SH-SY5Y (cell line): ENCODE measurements around the gene APBA1.

Experiments used
- GATA2 ChIP-seq: IDR thresholded peaks from 2 replicates; pipeline ENCODE4 v1.6.1; 2011; ENCODE audit warnings: mild to moderate bottlenecking, low read depth, low read length
- GATA3 ChIP-seq: IDR thresholded peaks from 2 replicates; pipeline ENCODE4 v1.6.1; 2011; ENCODE audit warnings: low read depth, mild to moderate bottlenecking, low read length, moderate library complexity

APBA1 gene

GRCh38 chr9:69519470-69520240 lies 152.5 kb downstream of the APBA1 start:
- TF ChIP-seq GATA3 (no peak), GATA2 (no peak)

- TF ChIP-seq GATA2 (no peak), GATA3 (no peak)
Observed at GRCh38 chr9:69516353-69517322, 155.5 kb downstream of the APBA1 start.

- TF ChIP-seq GATA3, result no peak
Observed at GRCh38 chr9:69515810-69516209, 156.4 kb downstream of the APBA1 start.

- TF ChIP-seq GATA2 (no peak), GATA3 (no peak)
Observed at GRCh38 chr9:69513141-69513820, 158.9 kb downstream of the APBA1 start.

GRCh38 chr9:69504058-69504457 lies 168.1 kb downstream of the APBA1 start:
- no peak for TF ChIP-seq GATA2
- TF ChIP-seq GATA3, result no peak

- TF ChIP-seq GATA2 (no peak), GATA3 (no peak)
Observed at GRCh38 chr9:69502671-69503301, 169.4 kb downstream of the APBA1 start.

GRCh38 chr9:69500896-69501295 lies 171.3 kb downstream of the APBA1 start:
- TF ChIP-seq GATA2 (no peak), GATA3 (no peak)

GRCh38 chr9:69499959-69500358 lies 172.2 kb downstream of the APBA1 start:
- TF ChIP-seq GATA2 (no peak), GATA3 (no peak)

- TF ChIP-seq GATA3 (no peak), GATA2 (no peak)
Observed at GRCh38 chr9:69499407-69499806, 172.8 kb downstream of the APBA1 start.

GRCh38 chr9:69498470-69498869 lies 173.7 kb downstream of the APBA1 start:
- no peak for TF ChIP-seq GATA2
- TF ChIP-seq GATA3, result no peak

- no peak for TF ChIP-seq GATA3
- no peak for TF ChIP-seq GATA2
Observed at GRCh38 chr9:69497816-69498215, 174.4 kb downstream of the APBA1 start.

- TF ChIP-seq GATA2 (no peak), GATA3 (no peak)
Observed at GRCh38 chr9:69496846-69497450, 175.2 kb downstream of the APBA1 start.

GRCh38 chr9:69495296-69495695 lies 176.9 kb downstream of the APBA1 start:
- no peak for TF ChIP-seq GATA3
- no peak for TF ChIP-seq GATA2
